GM12872 (cell line): ENCODE results near the gene ONECUT3.

Experiments used
- TF ChIP-seq, protein P1 (sequence below): IDR thresholded peaks from 3 replicates; pipeline ENCODE4 v1.5.1; 2011; ENCODE audit warnings: low read depth, mild to moderate bottlenecking, low read length, moderate library complexity; ENCODE audit not compliant: insufficient read depth

Gene ONECUT3

DNA sequence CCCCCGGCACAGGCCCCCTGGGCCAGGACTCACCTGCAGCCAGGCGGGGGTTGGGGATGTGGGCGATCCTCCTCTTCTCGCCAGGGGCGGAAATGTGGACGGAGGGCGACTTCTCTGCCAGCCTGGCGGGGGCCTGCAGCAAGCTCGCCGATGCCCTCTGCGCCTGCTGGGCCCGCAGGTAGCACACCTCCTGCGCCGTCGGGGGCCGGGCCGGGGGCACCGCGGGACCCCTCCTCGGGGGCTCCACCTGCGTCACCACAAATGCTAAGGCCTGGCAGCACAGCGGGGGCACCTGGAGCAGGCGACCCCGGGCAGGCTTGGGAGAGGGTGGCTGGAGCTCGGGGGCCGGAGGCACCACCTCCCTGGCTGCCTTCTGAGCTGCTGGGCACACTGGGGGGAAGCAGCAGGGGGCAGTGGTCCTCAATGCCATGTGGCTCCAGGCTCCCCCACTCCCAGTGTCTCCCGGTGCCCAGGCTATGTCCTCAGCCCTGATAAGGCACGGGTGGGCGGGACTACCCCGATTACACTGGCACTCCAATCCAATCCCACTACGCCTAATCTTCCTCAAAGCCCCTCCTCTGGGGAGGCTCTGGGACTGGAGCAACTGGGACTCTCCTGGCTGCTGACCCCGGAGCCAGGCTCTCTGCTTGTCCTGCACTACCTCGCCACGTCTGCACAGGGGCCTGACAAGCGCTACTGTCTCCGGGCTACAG, 70.4 kb downstream of the ONECUT3 start:
- TF ChIP-seq, protein P1, sequence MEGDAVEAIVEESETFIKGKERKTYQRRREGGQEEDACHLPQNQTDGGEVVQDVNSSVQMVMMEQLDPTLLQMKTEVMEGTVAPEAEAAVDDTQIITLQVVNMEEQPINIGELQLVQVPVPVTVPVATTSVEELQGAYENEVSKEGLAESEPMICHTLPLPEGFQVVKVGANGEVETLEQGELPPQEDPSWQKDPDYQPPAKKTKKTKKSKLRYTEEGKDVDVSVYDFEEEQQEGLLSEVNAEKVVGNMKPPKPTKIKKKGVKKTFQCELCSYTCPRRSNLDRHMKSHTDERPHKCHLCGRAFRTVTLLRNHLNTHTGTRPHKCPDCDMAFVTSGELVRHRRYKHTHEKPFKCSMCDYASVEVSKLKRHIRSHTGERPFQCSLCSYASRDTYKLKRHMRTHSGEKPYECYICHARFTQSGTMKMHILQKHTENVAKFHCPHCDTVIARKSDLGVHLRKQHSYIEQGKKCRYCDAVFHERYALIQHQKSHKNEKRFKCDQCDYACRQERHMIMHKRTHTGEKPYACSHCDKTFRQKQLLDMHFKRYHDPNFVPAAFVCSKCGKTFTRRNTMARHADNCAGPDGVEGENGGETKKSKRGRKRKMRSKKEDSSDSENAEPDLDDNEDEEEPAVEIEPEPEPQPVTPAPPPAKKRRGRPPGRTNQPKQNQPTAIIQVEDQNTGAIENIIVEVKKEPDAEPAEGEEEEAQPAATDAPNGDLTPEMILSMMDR, result no peak

DNA sequence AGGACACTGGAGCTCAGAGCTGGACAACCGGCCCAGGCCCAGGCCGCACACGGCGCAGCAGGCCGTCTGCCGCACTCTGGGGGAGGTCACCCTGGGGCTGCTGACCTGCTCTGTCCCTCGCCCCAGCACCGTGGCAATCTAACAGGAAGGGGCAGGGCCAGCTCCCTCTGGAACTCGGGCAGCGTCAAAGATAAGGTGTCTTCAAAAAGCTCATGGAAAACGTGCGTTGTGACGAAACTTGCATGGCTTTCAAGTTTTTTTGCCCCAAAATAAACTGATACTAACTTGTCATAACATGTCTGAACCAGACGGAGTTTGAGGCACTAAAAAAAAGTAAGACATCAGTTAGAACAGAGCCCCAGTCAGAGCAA, 70.9 kb downstream of the ONECUT3 start:
- TF ChIP-seq, protein P1, result no peak

DNA sequence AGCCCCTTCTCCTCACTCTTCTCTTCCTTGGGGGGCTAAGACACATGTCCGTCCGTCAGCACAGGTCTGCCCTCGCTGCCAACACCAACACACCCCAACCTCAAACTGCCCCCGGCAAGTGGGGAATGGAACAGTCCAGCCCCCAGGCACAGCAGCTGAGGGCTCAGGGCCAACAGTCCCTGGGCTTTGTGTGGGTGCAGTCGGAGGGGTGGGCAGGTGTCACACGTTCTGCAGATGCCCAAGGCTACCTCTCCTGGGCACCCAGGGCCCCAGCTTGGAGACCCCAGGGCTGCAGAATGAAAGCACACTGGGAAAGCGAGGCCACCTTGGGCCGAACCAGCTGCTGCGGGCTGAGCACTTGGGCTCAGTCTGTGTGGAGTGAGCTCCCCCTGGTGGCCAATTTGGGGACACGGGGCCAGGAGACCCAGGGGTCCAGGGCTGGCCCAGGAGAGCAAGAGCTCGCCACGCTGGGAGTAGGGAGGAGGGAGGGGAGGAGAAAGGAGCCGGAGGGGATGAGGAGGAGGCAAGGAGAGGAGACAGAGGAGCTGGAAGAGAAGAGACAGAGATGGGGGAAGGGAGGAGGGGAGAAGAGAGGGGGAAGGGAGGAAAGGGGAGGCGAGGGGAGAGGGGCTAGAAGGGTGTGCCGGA, 72.7 kb downstream of the ONECUT3 start:
- TF ChIP-seq, protein P1, result peak; percentile 92

DNA sequence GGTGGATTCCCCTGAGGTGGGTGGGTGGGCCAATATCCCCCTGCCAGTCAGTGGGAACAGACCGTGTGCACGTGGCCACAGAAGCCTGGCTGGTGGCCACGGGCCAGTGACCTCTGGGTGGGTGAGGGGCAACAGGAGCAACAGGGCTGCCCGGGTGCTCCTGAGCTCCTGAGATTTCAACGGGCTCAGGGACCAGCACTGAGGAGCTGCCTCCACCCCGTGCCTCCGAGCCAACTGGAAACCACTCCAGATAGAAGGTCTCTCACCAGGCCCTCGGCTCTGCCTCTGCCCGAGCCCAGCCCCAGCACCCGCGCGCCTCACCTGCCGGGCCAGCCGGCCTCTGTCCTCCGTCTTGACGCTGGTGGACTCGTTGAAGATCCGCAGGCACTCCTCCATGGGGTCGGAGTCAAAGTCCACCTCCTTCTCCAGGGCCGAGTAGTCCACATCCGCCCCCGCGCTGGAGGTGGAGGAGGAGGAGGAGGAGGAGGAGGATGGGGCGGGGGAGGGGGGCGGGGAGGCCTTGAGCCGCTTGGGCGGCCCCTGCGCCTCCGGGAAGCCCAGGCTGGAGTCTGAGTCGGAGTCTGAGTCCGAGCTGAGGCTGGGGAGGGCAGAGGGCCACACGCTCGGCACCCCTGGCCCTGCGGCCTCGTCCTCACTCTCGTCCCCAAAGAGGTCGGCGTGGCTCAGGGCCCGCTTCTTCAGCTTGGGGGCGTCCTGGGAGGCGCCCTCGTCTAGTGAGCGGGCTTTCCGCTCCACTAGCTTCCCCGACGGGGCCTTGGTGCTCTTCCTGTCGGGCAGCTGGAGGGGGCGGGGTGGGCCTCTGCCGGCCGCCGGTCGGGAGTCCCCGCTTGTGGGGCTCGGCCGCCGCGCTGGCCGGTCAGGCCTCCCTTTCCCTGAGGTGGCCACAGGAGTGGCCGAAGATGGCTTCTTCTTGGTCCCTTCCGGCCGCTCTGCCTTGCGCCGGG, 73.5 kb downstream of the ONECUT3 start:
- TF ChIP-seq, protein P1, result no peak

DNA sequence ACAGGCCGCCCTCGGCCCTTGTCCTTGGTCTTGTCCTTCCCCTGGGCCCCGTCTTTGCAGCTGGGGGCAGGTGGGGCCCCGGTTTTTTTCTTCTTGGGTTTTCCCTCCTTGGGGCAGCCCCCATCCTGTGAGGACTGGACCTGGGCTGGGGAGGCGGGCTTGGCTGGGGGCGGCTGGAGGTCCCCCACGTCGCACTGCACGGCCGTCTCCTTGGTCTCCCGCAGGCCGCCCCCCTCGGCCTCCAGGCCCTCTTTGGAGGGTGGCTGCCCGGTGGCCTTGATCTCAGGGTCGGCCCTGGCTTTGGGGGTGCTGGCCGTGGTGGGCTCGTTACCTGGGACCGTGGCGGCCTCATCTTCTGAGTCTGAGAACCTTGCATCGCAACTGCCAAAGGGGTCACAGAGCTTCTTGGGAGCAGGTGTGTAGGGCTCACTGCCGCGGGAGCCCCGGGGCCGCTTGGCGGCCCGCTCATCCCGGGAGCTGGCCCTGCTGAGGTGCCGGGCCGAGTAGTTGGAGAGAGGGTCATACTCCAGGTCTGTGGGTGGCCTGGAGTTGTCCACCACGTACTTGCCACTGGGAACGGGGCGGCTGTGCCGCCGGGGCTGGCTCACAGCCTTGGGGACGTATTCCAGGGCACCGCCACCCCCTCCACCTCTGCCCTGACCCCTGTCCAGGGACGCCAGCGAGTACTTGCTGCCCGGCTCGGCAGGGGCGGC, 74.4 kb downstream of the ONECUT3 start:
- TF ChIP-seq, protein P1, result no peak

DNA sequence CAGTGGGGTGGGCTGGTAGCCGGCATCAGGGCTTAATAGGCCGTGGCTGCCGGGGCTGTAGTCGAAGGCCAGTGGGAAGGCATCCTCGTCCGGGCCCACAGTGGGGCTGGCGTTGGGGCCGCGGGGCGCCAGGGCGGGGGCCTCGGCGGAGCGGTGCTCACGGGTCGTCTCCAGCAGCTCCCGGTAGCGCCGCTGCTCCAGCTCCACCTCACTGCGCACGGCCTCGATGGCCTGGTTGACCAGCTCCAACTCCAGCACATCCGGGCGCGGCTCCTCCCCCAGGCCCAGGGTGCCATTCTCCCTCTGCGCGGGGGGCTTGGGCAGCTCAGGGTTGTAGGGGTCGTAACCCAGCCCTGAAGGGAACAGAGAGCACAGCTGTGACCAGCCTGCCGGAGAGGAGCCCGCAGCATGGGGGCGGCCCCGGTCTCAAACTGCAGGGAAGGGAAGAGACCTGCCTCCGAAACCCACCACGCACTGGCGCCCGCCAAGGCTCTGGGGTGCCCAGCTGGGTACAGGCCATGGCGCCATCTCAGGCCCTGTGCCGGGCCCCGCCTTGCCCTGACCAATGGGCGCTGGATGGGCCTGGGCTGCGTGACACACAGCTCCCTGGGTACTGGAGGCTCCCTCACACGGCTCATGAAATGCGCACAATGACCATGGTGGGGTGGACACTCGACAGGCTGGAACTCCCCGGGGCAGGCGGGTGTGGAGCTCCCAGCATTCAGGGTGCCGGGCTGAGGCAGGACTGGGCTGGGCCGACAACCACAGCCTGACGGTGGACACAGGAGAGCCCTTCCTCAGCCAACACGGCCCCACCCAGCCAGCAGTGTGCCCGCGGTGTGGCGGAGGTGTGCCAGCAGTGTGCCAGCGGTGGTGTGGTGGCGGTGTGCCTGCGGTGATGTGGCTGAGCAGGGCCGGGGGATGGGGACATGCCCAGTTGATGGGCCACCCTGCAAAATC, 75.3 kb downstream of the ONECUT3 start:
- TF ChIP-seq, protein P1, result no peak
